Coronary artery (tissue), 2 donors: ENCODE data around the gene SUSD6.
"Not testable (repeated sequence)": the region's sequence is repeated elsewhere in the genome, so short reads cannot be mapped to it uniquely, and the experiment has no call there.

Experiments
- DNase-seq: peaks from one replicate; pipeline ENCODE4 v3.0.0-alpha.2; 2017; ENCODE audit warnings: low spot score
- H3K27ac ChIP-seq, 2 donors: fragments of 200-600 bp; sonication (generic); one replicate each; pipeline ENCODE4 v1.5.1; 2016 to 2019
- H3K4me3 ChIP-seq: fragments of 200-600 bp; sonication (generic); 2 replicates; pipeline ENCODE4 v1.5.1; 2016; ENCODE audit warnings: mild to moderate bottlenecking, moderate library complexity
- CTCF ChIP-seq: fragments of 200-600 bp; sonication (generic); IDR thresholded peaks from one replicate; pipeline ENCODE4 v1.5.1; 2019; ENCODE audit warnings: antibody characterized with exemption

SUSD6 gene

GRCh38 chr14:69635981-69636639 is 24.7 kb downstream of the SUSD6 start:
- peak overlapping the region; percentile 3 for H3K4me3 ChIP-seq
- TF ChIP-seq CTCF = no peak
- DNase-seq = no peak
- H3K27ac ChIP-seq = peak overlapping the region; percentile 56 to 73

- Histone ChIP-seq H3K27ac (peak overlapping the region; percentile 56 to 73), H3K4me3 (peak overlapping the region; percentile 3)
- TF ChIP-seq CTCF = no peak
- no peak for DNase-seq
These were observed 25.5 kb downstream of the SUSD6 start for GRCh38 chr14:69636718-69637480.

GRCh38 chr14:69637503-69638031 is 26.2 kb downstream of the SUSD6 start:
- Histone ChIP-seq H3K4me3 (peak overlapping the region; percentile 42), H3K27ac (peak overlapping the region; percentile 23 to 73)
- DNase-seq = no peak
- TF ChIP-seq CTCF = no peak

- Histone ChIP-seq H3K27ac (no peak overlapping the region), H3K4me3 (no peak overlapping the region)
- TF ChIP-seq CTCF = no peak
- no peak for DNase-seq
These were observed 29.5 kb downstream of the SUSD6 start for GRCh38 chr14:69640931-69641330.

GRCh38 chr14:69642212-69642793 is 30.9 kb downstream of the SUSD6 start:
- DNase-seq, H3K27ac ChIP-seq: not testable (repeated sequence)

GRCh38 chr14:69643430-69644200 is 32.2 kb downstream of the SUSD6 start:
- no peak for TF ChIP-seq CTCF
- no peak for DNase-seq
- Histone ChIP-seq H3K27ac (no peak overlapping the region), H3K4me3 (no peak overlapping the region)

More at GRCh38 chr14:69642212-69642793, 30.9 kb downstream of the SUSD6 start:
- not testable (repeated sequence) for H3K4me3 ChIP-seq

GRCh38 chr14:69644814-69645213 is 33.4 kb downstream of the SUSD6 start:
- no peak for TF ChIP-seq CTCF
- Histone ChIP-seq H3K4me3 (no peak overlapping the region), H3K27ac (no peak overlapping the region)
- DNase-seq = no peak
